HepG2 (cell line): ENCODE data around the gene CFAP221. TPM values are rescaled to one million over a fixed set of nuclear protein-coding genes. Genes with fewer than 3 reads are reported as not detected.
A peak's percentile ranks its signal among the peaks of the same experiment; 100 is the strongest.

Source experiments
- ATF7 ChIP-seq, 2 experiments: fragments of 450-650 bp in 1 of 2; sonication (generic) in 1 of 2; formaldehyde crosslinking in 1 of 2; IDR thresholded peaks; 2 replicates each; pipeline versions ENCODE4 v1.4.0 to v1.6.1; 2016 to 2020; ENCODE audit warnings: antibody characterized with exemption in 1 of 2, mild to moderate bottlenecking in 1 of 2, missing genetic modification reagents in 1 of 2
- CENPT ChIP-seq: sonication (generic); formaldehyde crosslinking; IDR thresholded peaks from 2 replicates; pipeline ENCODE4 v1.8.0; 2022; ENCODE audit warnings: low read depth, mild to moderate bottlenecking, moderate library complexity, missing genetic modification reagents
- GLI4 ChIP-seq: sonication (generic); formaldehyde crosslinking; IDR thresholded peaks from 2 replicates; pipeline ENCODE4 v1.5.1; 2020; ENCODE audit warnings: missing genetic modification reagents, mild to moderate bottlenecking, moderate library complexity, borderline replicate concordance
- NR2C2 ChIP-seq: sonication (generic); formaldehyde crosslinking; IDR thresholded peaks from 2 replicates; pipeline ENCODE4 v1.4.0; 2020; ENCODE audit warnings: missing genetic modification reagents, mild to moderate bottlenecking, moderate library complexity, borderline replicate concordance
- PHF21A ChIP-seq: sonication (generic); formaldehyde crosslinking; IDR thresholded peaks from 2 replicates; pipeline ENCODE4 v1.5.0; 2020; ENCODE audit warnings: mild to moderate bottlenecking, missing genetic modification reagents
- RFX3 ChIP-seq: IDR thresholded peaks from 2 replicates; pipeline ENCODE4 v1.6.1; 2016; ENCODE audit warnings: missing biosample characterization, missing genetic modification reagents
- SMARCE1 ChIP-seq: fragments of 450-650 bp; IDR thresholded peaks from 2 replicates; pipeline ENCODE4 v1.6.1; 2017; ENCODE audit warnings: borderline replicate concordance
- ZNF501 ChIP-seq: sonication (generic); formaldehyde crosslinking; IDR thresholded peaks from 2 replicates; pipeline ENCODE4 v1.5.1; 2020; ENCODE audit warnings: mild to moderate bottlenecking, moderate library complexity, missing genetic modification reagents
- polyA plus RNA-seq, 8 experiments: library from polyadenylated mRNA; depleted of rRNA in 3 of 8; stranded (reverse) in 7 of 8; unstranded in 1 of 8; fragments of >200 nt; fragmentation: Illumina TruSeq in 4 of 8; extraction: Trizol in 4 of 8; gene quantifications; 2 replicates each; pipeline versions ENCODE4 v1.2.1 to v1.2.3, GENCODE V29; 2011 to 2016; ENCODE audit warnings: low read depth in 4 of 8, missing spikeins in 1 of 8, mixed read lengths in 1 of 8; ENCODE audit not compliant: insufficient read depth in 1 of 8
- total RNA-seq, 5 experiments: library from RNA; depleted of rRNA; stranded (reverse); fragments of >200 nt; fragmentation: Illumina TruSeq; extraction: Trizol; gene quantifications; 2 replicates each; pipeline ENCODE4 v1.2.3, GENCODE V29; 2016; ENCODE audit warnings: low read depth in 1 of 5
- TF ChIP-seq, protein P1 (sequence below): sonication (generic); formaldehyde crosslinking; IDR thresholded peaks from 2 replicates; pipeline ENCODE4 v1.4.0; 2020; ENCODE audit warnings: missing genetic modification reagents, mild to moderate bottlenecking, borderline replicate concordance
- TF ChIP-seq, protein P2 (sequence below): sonication (generic); formaldehyde crosslinking; IDR thresholded peaks from 2 replicates; pipeline ENCODE4 v1.4.0; 2020; ENCODE audit warnings: missing genetic modification reagents
- TF ChIP-seq, protein P3 (sequence below): sonication (generic); formaldehyde crosslinking; IDR thresholded peaks from 2 replicates; pipeline ENCODE4 v1.4.0; 2020; ENCODE audit warnings: missing genetic modification reagents
- TF ChIP-seq, protein P4 (sequence below): IDR thresholded peaks from 2 replicates; pipeline ENCODE4 v1.6.1; 2016; ENCODE audit warnings: missing genetic modification reagents, missing compliant biosample characterization
- TF ChIP-seq, protein P5 (sequence below): IDR thresholded peaks from 2 replicates; pipeline ENCODE4 v1.6.1; 2016; ENCODE audit warnings: mild to moderate bottlenecking, missing biosample characterization, missing genetic modification reagents
- TF ChIP-seq, protein P6 (sequence below): sonication (generic); formaldehyde crosslinking; IDR thresholded peaks from one replicate; pipeline ENCODE4 v1.5.1; 2020; ENCODE audit warnings: mild to moderate bottlenecking, missing genetic modification reagents; ENCODE audit errors: not compliant biosample characterization

Gene CFAP221
- total and polyA plus RNA-seq, 2 of the 13 experiments (the other 11 are each of a cell fraction or from before 2014, with no cell fraction given) = not detected

DNA sequence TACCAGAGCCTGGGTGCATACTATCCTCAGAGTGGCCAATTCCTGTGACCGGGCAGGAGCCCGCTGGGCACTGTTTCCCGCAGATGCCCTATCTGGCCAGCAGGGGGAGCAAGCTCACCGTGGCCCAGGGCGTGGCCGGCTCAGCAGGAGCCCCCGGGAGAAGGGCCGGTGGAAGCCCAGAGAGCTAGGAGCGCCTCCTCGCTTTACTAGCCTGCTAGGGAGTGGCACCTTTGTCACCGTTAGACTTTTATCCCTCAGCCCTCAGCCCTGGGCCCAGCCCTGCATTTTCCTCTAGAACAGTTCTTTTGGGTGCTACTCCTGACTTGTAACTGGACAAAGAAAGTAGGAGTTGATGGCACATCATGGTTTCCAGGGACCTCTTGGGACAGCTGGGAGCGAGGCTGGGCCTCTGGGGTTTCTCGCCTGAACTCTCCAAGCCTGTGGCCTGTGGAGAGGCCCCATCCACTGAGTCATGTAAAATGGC, 158.7 kb downstream of the CFAP221 start (continued):
- TF ChIP-seq, protein P1, sequence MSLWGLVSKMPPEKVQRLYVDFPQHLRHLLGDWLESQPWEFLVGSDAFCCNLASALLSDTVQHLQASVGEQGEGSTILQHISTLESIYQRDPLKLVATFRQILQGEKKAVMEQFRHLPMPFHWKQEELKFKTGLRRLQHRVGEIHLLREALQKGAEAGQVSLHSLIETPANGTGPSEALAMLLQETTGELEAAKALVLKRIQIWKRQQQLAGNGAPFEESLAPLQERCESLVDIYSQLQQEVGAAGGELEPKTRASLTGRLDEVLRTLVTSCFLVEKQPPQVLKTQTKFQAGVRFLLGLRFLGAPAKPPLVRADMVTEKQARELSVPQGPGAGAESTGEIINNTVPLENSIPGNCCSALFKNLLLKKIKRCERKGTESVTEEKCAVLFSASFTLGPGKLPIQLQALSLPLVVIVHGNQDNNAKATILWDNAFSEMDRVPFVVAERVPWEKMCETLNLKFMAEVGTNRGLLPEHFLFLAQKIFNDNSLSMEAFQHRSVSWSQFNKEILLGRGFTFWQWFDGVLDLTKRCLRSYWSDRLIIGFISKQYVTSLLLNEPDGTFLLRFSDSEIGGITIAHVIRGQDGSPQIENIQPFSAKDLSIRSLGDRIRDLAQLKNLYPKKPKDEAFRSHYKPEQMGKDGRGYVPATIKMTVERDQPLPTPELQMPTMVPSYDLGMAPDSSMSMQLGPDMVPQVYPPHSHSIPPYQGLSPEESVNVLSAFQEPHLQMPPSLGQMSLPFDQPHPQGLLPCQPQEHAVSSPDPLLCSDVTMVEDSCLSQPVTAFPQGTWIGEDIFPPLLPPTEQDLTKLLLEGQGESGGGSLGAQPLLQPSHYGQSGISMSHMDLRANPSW (CRISPR knock-in tag) = no peak
- TF ChIP-seq RFX3 (CRISPR knock-in tag) (no peak), PHF21A (CRISPR knock-in tag) (no peak), NR2C2 (CRISPR knock-in tag) (no peak), ATF7 (IDR thresholded peaks at IDR 0.05) (no peak), ATF7 (CRISPR knock-in tag; IDR thresholded peaks at IDR 0.05) (no peak), ZNF501 (CRISPR knock-in tag) (peak; percentile 78), CENPT (CRISPR knock-in tag) (no peak), SMARCE1 (no peak), GLI4 (CRISPR knock-in tag) (no peak)
- TF ChIP-seq, protein P2, sequence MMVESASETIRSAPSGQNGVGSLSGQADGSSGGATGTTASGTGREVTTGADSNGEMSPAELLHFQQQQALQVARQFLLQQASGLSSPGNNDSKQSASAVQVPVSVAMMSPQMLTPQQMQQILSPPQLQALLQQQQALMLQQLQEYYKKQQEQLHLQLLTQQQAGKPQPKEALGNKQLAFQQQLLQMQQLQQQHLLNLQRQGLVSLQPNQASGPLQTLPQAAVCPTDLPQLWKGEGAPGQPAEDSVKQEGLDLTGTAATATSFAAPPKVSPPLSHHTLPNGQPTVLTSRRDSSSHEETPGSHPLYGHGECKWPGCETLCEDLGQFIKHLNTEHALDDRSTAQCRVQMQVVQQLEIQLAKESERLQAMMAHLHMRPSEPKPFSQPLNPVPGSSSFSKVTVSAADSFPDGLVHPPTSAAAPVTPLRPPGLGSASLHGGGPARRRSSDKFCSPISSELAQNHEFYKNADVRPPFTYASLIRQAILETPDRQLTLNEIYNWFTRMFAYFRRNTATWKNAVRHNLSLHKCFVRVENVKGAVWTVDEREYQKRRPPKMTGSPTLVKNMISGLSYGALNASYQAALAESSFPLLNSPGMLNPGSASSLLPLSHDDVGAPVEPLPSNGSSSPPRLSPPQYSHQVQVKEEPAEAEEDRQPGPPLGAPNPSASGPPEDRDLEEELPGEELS (CRISPR knock-in tag) = no peak
- TF ChIP-seq, protein P3, sequence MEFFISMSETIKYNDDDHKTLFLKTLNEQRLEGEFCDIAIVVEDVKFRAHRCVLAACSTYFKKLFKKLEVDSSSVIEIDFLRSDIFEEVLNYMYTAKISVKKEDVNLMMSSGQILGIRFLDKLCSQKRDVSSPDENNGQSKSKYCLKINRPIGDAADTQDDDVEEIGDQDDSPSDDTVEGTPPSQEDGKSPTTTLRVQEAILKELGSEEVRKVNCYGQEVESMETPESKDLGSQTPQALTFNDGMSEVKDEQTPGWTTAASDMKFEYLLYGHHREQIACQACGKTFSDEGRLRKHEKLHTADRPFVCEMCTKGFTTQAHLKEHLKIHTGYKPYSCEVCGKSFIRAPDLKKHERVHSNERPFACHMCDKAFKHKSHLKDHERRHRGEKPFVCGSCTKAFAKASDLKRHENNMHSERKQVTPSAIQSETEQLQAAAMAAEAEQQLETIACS (CRISPR knock-in tag) = no peak
- TF ChIP-seq, protein P4, sequence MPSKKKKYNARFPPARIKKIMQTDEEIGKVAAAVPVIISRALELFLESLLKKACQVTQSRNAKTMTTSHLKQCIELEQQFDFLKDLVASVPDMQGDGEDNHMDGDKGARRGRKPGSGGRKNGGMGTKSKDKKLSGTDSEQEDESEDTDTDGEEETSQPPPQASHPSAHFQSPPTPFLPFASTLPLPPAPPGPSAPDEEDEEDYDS (CRISPR knock-in tag) = no peak
- TF ChIP-seq, protein P5, sequence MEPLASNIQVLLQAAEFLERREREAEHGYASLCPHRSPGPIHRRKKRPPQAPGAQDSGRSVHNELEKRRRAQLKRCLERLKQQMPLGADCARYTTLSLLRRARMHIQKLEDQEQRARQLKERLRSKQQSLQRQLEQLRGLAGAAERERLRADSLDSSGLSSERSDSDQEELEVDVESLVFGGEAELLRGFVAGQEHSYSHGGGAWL (CRISPR knock-in tag) = 0 out of 2 replicates have a peak, but pooled peaks have one; percentile 44
- TF ChIP-seq, protein P6, sequence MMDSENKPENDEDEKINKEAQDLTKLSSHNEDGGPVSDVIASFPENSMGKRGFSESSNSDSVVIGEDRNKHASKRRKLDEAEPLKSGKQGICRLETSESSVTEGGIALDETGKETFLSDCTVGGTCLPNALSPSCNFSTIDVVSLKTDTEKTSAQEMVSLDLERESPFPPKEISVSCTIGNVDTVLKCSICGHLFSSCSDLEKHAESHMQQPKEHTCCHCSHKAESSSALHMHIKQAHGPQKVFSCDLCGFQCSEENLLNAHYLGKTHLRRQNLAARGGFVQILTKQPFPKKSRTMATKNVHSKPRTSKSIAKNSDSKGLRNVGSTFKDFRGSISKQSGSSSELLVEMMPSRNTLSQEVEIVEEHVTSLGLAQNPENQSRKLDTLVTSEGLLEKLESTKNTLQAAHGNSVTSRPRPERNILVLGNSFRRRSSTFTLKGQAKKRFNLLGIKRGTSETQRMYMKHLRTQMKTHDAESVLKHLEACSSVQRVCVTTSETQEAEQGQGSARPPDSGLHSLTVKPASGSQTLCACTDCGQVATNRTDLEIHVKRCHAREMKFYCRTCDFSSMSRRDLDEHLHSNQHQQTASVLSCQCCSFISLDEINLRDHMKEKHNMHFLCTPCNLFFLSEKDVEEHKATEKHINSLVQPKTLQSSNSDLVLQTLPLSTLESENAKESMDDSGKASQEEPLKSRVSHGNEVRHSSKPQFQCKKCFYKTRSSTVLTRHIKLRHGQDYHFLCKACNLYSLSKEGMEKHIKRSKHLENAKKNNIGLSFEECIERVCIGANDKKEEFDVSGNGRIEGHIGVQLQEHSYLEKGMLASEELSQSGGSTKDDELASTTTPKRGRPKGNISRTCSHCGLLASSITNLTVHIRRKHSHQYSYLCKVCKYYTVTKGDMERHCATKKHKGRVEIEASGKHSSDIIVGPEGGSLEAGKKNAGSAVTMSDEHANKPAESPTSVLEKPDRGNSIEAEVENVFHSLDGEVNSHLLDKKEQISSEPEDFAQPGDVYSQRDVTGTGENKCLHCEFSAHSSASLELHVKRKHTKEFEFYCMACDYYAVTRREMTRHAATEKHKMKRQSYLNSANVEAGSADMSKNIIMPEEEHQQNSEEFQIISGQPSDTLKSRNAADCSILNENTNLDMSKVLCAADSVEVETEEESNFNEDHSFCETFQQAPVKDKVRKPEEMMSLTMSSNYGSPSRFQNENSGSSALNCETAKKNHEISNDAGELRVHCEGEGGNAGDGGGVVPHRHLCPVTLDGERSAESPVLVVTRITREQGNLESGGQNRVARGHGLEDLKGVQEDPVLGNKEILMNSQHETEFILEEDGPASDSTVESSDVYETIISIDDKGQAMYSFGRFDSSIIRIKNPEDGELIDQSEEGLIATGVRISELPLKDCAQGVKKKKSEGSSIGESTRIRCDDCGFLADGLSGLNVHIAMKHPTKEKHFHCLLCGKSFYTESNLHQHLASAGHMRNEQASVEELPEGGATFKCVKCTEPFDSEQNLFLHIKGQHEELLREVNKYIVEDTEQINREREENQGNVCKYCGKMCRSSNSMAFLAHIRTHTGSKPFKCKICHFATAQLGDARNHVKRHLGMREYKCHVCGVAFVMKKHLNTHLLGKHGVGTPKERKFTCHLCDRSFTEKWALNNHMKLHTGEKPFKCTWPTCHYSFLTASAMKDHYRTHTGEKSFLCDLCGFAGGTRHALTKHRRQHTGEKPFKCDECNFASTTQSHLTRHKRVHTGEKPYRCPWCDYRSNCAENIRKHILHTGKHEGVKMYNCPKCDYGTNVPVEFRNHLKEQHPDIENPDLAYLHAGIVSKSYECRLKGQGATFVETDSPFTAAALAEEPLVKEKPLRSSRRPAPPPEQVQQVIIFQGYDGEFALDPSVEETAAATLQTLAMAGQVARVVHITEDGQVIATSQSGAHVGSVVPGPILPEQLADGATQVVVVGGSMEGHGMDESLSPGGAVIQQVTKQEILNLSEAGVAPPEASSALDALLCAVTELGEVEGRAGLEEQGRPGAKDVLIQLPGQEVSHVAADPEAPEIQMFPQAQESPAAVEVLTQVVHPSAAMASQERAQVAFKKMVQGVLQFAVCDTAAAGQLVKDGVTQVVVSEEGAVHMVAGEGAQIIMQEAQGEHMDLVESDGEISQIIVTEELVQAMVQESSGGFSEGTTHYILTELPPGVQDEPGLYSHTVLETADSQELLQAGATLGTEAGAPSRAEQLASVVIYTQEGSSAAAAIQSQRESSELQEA = no peak
